Stimulated activated effector memory CD8-positive, alpha-beta T cell treated with anti-CD3 and anti-CD28 coated beads, Interleukin-12 subunit alpha, Interleukin-12 subunit beta, amount 100 ng/mL, for 72 hours (primary cell): ENCODE data around the gene OR2G3.

ENCODE experiments used
- ATAC-seq: fragments of 150-1000 bp; cut with Tn5 transposase; 2 replicates; pipeline ENCODE4 v1.10.0; 2021
- DNase-seq, 2 donors: peaks; one replicate each; pipeline ENCODE4 v3.0.0; 2021 to 2022; ENCODE audit warnings: low spot score in 2 of 2
- H3K27ac Mint-ChIP-seq: one replicate; pipeline ENCODE4 v1.8.0; 2022; ENCODE audit warnings: mild to moderate bottlenecking, mixed read lengths
- H3K36me3 Mint-ChIP-seq: one replicate; pipeline ENCODE4 v1.8.0; 2022; ENCODE audit warnings: mild to moderate bottlenecking, mixed read lengths
- H3K4me1 Mint-ChIP-seq: one replicate; pipeline ENCODE4 v1.8.0; 2022; ENCODE audit warnings: mixed read lengths
- H3K4me3 Mint-ChIP-seq: one replicate; pipeline ENCODE4 v1.8.0; 2022; ENCODE audit warnings: mild to moderate bottlenecking, mixed read lengths
- H3K9me3 Mint-ChIP-seq: one replicate; pipeline ENCODE4 v1.8.0; 2022; ENCODE audit warnings: mixed read lengths

The OR2G3 gene

DNA sequence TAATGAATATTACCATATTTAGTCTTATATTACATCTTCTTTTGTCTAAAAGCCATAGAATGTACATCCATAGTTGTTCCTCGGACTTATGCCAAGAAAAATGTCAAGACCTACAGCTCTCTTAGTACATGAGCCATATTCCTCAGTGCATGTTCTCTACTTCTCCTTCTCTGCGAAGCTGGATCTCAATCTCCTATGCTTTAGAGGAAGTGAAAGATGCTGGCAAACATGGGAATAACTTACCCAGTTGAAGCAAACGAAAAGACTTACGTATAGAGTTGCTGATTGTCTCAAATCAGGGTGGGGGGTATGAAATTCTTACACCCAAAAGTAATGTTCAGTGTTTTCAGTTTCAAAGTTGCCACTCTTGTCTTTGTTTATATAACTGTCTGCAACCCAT lies 41.5 kb downstream of the OR2G3 start:
- H3K27ac Mint-ChIP-seq, result no peak overlapping the region
- no peaks in the 10 kb centered on the region for H3K4me1 Mint-ChIP-seq
- H3K36me3 Mint-ChIP-seq, result no peaks in the 10 kb centered on the region
- H3K4me3 Mint-ChIP-seq, result no peak overlapping the region
- no peak for ATAC-seq
- no peak for DNase-seq
- no peaks in the 10 kb centered on the region for H3K9me3 Mint-ChIP-seq

DNA sequence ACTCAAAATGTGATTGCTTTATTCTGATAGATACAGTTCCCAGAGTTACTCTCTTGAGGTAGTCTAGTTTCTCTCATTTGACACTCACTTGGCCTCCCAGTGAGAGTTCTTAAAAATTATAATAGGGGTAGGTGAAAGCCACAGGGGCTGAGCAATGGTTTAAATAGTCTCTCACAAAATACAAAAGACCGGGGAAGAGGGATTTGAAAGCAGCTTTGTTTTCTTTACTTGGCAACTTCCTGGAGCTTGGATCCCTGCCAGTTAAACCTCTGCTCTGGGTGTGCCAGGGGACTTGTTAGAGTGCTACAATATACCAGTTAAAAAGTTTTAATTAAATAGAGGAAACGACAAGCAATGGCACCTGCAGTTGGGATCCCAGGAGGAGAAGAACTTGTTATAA lies 42.5 kb downstream of the OR2G3 start:
- H3K9me3 Mint-ChIP-seq, result no peaks in the 10 kb centered on the region
- H3K27ac Mint-ChIP-seq, result no peak overlapping the region
- no peak for DNase-seq
- no peak for ATAC-seq
- H3K4me1 Mint-ChIP-seq, result no peaks in the 10 kb centered on the region
- no peaks in the 10 kb centered on the region for H3K36me3 Mint-ChIP-seq
- no peak overlapping the region for H3K4me3 Mint-ChIP-seq

DNA sequence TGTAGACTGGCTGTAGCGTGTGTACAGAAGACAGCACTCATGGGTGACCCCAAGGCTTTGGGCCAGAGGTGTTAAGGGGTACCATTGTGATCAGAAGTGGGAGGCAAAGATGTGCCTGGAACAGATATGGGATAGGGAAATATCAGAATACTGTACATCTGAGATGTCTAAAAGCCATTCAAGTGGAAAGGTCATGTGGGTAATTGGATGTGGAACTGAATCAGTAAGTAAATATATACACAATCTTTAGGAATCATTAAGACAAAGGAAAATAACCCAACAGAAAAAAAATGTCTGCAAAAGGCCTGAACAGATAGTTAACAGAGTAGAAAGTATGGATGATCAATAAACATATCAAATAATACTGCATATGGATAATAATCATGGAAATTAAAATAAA lies 47.7 kb downstream of the OR2G3 start:
- Mint-ChIP-seq H3K4me1 (no peaks in the 10 kb centered on the region), H3K9me3 (no peaks in the 10 kb centered on the region), H3K4me3 (no peak overlapping the region), H3K36me3 (no peaks in the 10 kb centered on the region), H3K27ac (no peak overlapping the region)
- ATAC-seq, result no peak
- DNase-seq, result no peak
